HG02798 (cell line): ENCODE results near the gene CEP126.

Experiments
- ATAC-seq: cut with Tn5 transposase; IDR thresholded peaks from one replicate; pipeline ENCODE4 v1.9.1; 2021; ENCODE audit warnings: mild to moderate bottlenecking; ENCODE audit not compliant: unreplicated experiment, poor library complexity

Gene CEP126

DNA sequence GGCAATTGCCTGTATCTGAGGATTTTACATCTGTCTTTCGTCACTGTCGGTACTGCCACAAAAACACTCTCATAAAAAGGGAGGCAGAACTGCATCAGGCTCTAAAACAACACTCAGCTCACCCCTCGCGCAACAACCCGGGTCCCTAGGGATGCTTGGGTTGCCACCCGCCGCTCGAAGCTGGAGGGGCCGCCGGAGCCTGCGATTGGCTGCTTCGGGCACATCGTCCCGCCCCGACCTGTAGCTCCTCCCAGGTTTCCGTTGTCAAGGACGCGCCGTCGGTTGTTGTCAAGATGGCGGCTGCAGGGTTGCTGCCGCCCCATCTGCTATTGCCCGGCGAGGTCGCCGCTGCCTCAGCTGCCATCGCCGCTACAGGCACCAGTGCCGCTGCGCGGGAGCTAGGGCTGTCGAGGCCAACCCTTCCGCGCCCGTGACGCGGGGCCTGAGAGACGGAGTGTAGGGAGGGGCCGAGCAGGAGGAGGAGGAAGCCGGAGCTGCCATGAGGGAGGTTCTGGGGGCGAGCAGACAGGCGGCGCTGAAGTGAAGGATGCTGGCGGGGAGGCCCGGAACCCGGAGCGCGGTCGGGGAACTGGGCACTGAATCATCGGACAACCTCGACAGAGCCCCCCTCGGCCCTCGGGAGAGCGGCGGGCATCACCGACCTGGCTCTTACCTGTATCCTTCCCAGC lies at the start of gene CEP126:
Gene CEP126, plus strand, starts transcription at position 273 of the 689 bp plus-strand sequence. Its CDS starts 275 bp downstream, at position 548.
- ATAC-seq = peak; percentile 100

DNA sequence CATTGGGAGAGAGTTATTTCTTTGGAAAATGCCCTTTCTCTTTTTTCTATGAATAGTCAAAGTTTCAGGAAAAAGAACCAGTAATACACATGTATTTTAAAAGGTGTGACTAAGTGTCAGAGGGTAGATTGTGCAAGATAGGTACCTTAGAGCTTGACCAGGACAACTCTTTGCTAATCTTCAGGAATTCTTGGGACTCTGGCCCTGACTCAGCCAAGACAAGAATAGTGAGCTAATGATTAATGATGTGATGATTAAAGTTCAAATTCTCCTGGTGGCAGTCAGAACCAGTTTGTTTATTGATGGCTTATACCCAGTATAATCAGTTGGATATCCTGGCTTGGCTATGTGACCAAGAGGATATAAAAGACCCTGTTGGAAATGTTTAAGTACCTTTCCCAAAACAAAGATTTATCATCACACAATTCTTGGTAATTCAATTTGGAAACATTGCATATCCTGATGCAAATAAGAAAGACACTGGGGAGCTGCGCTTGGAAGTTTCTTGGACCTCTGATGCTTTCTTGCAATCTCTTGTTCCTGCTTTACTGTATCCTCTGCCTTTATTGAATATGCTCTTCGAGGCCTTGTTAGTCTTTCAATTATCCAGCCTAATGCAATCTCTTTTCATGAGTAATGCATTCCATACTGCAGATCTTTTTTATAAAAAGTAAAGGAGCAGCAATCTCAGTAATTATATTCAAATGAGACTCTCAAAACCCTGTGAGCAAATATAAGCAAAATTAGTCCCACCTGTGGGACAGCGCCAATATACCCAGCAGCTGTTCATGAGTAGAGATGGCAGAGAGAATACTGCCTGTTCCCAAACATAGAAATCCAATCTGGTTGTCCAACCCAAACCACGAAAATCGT lies 48.0 kb upstream of the CEP126 start:
- ATAC-seq = no peak

- no peak for ATAC-seq
Measured at GRCh38 chr11:101867951-101868350, 46.9 kb upstream of the CEP126 start.

DNA sequence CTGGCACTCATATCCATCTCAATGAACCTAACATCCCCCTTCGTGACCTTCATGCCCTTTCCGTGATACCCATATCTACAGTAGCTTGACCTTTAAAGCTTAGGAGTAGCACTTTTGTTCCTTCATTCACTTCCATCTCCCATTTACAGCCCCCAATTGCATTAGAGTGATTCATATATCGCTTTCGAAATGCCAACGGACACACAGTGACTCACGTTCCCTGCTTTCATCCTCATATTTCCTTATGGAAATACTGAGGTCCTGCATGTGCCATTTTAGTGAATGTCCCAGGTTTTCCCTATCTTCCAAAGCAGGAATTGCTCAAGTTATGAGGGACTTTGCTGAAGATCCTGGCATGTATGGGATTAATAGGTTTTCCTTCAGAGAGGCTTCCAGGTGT lies 44.3 kb upstream of the CEP126 start:
- no peak for ATAC-seq

GRCh38 chr11:101872171-101872882 lies 42.5 kb upstream of the CEP126 start:
- ATAC-seq = no peak

- ATAC-seq = no peak
Measured at GRCh38 chr11:101880222-101880621, 34.6 kb upstream of the CEP126 start.

DNA sequence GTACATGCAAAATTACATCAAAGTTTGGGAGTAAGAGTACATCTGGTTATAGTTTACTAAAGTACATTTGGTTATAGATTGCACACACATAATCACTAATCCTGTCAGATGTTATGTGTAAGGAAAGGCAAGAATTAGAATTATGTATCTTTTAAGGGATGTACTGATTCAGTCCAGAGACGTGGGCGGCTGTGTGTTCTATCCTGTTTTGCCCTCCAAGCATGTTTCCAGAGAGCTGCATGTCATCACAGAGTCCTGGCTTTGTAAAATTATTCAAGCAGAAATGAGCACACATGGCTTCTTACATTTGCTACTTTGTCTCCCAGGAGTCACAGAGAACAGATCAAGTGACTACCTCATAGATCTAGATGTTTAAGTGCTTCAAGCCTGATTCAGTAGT lies 33.2 kb upstream of the CEP126 start:
- no peak for ATAC-seq

DNA sequence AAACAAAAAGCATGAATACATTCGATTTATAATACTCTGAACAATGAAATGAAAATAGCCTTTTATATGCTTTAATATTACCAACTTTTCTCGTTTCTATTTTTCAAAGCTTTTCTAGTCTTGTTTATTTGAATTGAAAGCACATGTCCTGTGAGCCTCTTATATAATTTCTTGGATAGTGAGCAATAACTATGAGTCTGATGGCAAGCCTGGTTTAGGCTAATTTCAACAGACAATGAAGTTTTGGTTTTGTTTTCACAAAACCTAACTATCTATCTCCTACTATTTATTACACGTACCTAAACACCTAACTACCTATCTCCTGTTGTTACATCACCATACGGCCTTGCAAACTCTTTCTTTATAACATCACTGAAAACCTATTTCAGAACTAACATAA lies 29.2 kb upstream of the CEP126 start:
- ATAC-seq = no peak

GRCh38 chr11:101889767-101890166 lies 25.0 kb upstream of the CEP126 start:
- ATAC-seq = no peak

DNA sequence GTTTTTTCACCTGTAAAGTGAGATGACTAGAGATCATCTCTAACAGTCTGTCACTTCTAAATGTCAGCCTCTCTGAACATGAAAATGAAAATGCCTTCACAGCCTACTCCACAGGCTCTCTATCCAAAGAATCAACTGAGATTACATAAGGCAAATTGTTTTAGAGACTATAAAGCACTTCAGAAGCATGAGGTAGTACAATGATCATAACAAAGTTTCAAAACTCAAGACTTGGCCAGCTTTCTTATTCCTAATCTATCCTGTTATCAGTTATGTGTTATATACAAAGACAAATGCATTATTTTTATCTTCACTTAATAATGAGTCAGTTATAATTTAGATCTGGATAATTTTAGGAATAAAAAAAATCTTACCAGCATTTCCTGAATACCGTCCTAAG lies 20.3 kb upstream of the CEP126 start:
- no peak for ATAC-seq

GRCh38 chr11:101907815-101908214 lies 7.0 kb upstream of the CEP126 start:
- no peak for ATAC-seq

GRCh38 chr11:101909087-101909486 lies 5.7 kb upstream of the CEP126 start:
- no peak for ATAC-seq

DNA sequence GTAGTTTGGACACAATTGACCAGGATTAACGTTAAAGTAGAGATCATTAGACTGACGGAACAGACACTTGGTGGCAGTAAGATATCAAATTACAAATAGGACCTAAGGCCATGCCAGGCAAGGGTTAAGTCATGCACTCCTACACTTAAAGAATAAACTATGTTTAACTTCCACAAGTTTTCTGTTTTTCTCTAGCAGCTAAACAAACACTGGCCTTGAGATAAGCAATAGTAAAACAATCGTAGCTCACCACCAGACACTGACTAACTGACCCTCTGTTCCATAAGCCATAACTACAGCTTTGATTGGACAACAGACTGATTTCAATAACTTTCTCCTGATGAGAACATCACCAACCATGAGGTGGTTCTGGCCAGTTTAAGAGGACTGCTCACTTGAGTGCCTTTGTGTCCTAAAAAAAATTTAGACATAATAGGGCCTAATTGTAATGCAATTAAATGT lies 2.0 kb upstream of the CEP126 start:
- ATAC-seq = no peak

DNA sequence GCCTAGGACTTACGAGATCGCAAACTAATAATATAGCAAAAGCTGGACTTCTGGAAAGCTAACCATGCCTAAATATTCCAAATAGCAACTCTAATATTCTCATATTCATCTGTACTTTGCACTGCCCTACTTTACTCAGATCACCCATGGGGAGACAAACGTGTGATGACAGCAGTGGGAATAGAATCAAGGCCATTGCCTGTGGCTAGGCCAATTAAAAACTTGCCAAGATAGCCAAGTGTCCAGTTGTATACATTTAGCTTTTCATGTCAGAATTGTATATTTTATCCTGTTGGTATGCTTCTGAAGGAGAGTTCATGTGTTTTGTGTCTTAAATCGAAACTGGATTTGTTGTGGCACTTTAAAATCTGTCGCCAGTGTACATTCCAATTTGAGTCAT lies 1.2 kb upstream of the CEP126 start:
- ATAC-seq = no peak

DNA sequence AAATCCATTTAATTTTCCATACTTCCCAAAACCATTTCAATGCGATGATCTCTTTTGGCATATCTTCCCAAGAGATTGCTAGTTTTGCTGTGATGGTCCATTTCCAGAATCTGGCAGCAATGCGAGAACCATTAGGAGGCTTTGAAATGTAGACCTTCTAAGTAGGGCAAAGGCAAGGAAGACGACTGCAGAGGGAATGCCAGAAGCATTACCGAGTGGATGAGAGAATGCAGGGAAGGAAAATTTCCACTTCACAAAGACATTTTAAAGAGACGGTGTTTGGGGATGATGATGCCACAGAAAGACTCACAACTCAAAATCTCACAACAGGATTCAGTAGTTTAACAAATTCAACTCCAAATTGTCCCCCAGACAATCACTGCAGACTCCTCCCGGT lies 471 bp upstream of the CEP126 start:
- ATAC-seq = no peak

DNA sequence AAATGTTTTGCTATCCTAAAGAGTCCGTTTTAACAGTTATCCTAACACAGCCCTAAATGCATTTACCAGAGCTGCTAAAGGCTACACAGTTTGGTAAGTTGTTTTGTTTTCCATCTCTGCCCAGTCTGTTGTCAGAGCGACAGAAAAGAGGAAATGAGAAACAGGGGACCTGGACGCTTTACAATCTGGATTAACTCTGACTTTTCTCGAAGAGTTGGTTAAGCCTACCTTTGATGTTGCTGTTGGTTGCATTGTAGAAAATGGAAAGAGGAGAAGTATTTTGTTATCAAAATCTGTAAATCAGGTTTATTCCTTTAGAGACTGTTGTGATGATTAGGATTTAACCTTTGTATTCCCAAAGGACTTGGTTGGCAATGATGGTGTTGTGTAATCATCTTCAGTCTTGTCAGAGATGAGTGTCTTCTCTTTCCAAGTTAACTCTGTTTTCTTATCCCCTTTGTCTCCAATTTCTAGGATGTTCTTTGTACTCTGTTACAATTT lies 1.0 kb downstream of the CEP126 start:
- ATAC-seq = peak; percentile 32

GRCh38 chr11:101916422-101916821 lies 1.6 kb downstream of the CEP126 start, which contains the start of gene ANGPTL5:
Gene ANGPTL5 (minus strand): TSS chr11:101916522. CDS start chr11:101907909, 8,613 bp downstream.
- ATAC-seq = no peak

DNA sequence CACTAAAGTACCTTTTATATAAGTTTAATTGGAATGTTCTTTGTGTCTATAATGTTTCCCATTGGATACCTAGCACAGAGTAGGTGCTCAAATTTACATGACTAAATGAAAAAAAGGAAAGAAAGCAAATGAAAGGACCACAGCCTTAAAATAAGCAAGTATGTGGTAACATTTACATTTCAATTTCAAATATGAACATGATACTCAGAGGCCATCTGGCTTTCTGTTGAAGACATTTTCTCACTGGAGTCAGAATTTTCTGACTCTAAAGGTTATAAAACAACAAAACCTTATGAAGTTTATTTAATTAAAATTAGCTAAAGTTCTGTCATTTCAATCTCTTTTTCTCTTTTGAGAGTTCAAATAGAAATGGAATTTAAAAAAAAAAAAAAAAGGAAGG lies 2.4 kb downstream of the CEP126 start:
- ATAC-seq = no peak

GRCh38 chr11:101920992-101921391 lies 6.2 kb downstream of the CEP126 start:
- no peak for ATAC-seq

GRCh38 chr11:101923554-101923953 lies 8.7 kb downstream of the CEP126 start:
- no peak for ATAC-seq
